HG03066 (cell line): ENCODE results near the gene SAMHD1.
"Not testable (repeated sequence)": the region's sequence is repeated elsewhere in the genome, so short reads cannot be mapped to it uniquely, and the experiment has no call there.

Experiments
- ATAC-seq: cut with Tn5 transposase; IDR thresholded peaks from one replicate; pipeline ENCODE4 v1.9.1; 2021; ENCODE audit warnings: low read depth; ENCODE audit not compliant: unreplicated experiment

The SAMHD1 gene

GRCh38 chr20:36856691-36857635 is 94.5 kb downstream of the SAMHD1 start:
- no peak for ATAC-seq

GRCh38 chr20:36856195-36856594 is 95.3 kb downstream of the SAMHD1 start:
- ATAC-seq = no peak

GRCh38 chr20:36855241-36855657 is 96.3 kb downstream of the SAMHD1 start:
- ATAC-seq = no peak

GRCh38 chr20:36854348-36855240 is 96.9 kb downstream of the SAMHD1 start:
- no peak for ATAC-seq

GRCh38 chr20:36852187-36852586 is 99.3 kb downstream of the SAMHD1 start:
- ATAC-seq = no peak

GRCh38 chr20:36851490-36851889 is 100.0 kb downstream of the SAMHD1 start:
- ATAC-seq = no peak

GRCh38 chr20:36850759-36851158 is 100.7 kb downstream of the SAMHD1 start:
- no peak for ATAC-seq

- ATAC-seq = no peak
Observed at GRCh38 chr20:36849333-36850065, 102.0 kb downstream of the SAMHD1 start.

GRCh38 chr20:36848677-36849076 is 102.8 kb downstream of the SAMHD1 start:
- ATAC-seq = no peak

- no peak for ATAC-seq
Observed at GRCh38 chr20:36848078-36848660, 103.3 kb downstream of the SAMHD1 start.

- ATAC-seq = no peak
Observed at GRCh38 chr20:36847710-36848040, 103.8 kb downstream of the SAMHD1 start.

GRCh38 chr20:36847009-36847709 is 104.3 kb downstream of the SAMHD1 start:
- ATAC-seq = no peak

GRCh38 chr20:36845288-36845971 is 106.1 kb downstream of the SAMHD1 start:
- no peak for ATAC-seq

GRCh38 chr20:36841030-36841429 is 110.5 kb downstream of the SAMHD1 start:
- not testable (repeated sequence) for ATAC-seq
